ENCODE results near the gene CHAF1A. TPM values are rescaled to one million over a fixed set of nuclear protein-coding genes. Genes with fewer than 3 reads are reported as not detected.

CHAF1A gene
- total RNA-seq, 2 experiments from 2014 or later: 78.3 to 80.5 TPM

- H3K27me3 Mint-ChIP-seq: no peaks in the 10 kb centered on the region
- intact Hi-C loops (cut with micrococcal nuclease): no loop called here
- no peak for DNase-seq
- ChIA-PET CTCF (no interaction called here), POLR2A (interaction anchor here (0.7 to 3.0 kb wide), 3 partner anchors 8 to 43 kb away, joined by 3 to 17 read pairs (median 3); partner anchors contain the start of genes CHAF1A and UBXN6)
- TF ChIP-seq CTCF (IDR thresholded peaks at IDR 0.05): no peak
- H3K27ac Mint-ChIP-seq: no peak overlapping the region
- H3K36me3 Mint-ChIP-seq (ENCODE audit: low read depth): peaks cover 14% of the 10 kb centered on the region
- no peaks in the 10 kb centered on the region for H3K9me3 Mint-ChIP-seq
- peaks cover 3% of the 10 kb centered on the region for H3K4me1 Mint-ChIP-seq (ENCODE audit: low read depth)
- H3K4me3 Mint-ChIP-seq: no peak overlapping the region
- ATAC-seq: no peak
Measured at GRCh38 chr19:4444765-4445741, 42.6 kb downstream of the CHAF1A start.

- Mint-ChIP-seq H3K27ac (no peak overlapping the region), H3K27me3 (no peaks in the 10 kb centered on the region), H3K36me3 (ENCODE audit: low read depth) (peaks cover 11% of the 10 kb centered on the region), H3K9me3 (no peaks in the 10 kb centered on the region), H3K4me3 (no peak overlapping the region), H3K4me1 (ENCODE audit: low read depth) (peaks cover 3% of the 10 kb centered on the region)
- ATAC-seq (no peak), DNase-seq (no peak)
- CTCF ChIA-PET: interaction anchor here (0.8 kb wide), 1 partner anchor 46 kb away, joined by 3 read pairs; the partner anchor contains the start of gene SH3GL1
- TF ChIP-seq CTCF (IDR thresholded peaks at IDR 0.05): no peak
- POLR2A ChIA-PET: interaction anchor here (0.7 to 3.0 kb wide), 4 partner anchors 9 to 44 kb away, joined by 3 to 17 read pairs (median 4); partner anchors contain the start of genes CHAF1A and UBXN6
- intact Hi-C loops (cut with micrococcal nuclease): no loop called here
Measured at GRCh38 chr19:4445963-4446703, 43.7 kb downstream of the CHAF1A start.

DNA sequence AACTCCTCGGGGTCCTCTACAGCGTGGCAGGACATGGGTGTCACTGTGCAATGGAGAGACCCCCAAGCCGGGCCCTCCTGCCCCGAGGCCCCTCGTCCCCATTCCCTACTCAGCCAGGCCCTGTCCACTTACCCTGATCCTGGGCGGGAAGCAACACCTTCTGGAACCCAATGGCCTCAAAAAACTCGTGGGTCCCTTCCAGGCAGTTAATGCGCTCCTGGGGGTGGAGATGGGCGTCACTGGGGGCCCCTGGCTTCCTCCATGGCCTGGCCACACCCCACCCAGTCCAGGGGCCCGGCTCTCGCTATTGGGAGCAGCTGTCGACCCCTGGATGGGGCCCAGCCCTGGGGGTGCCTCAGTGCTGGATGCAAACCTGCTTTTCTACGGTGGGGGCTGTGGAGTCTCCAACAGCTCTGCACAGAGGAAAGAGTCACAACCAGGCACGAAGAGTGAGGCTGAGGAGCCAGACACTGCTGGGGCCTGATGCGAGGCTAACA, 44.3 kb downstream of the CHAF1A start:
- intact Hi-C loops (cut with micrococcal nuclease): no loop called here
- DNase-seq (no peak), ATAC-seq (no peak)
- no peaks in the 10 kb centered on the region for H3K27me3 Mint-ChIP-seq
- no peak for TF ChIP-seq CTCF (IDR thresholded peaks at IDR 0.05)
- CTCF ChIA-PET: no interaction called here
- H3K27ac Mint-ChIP-seq: no peak overlapping the region
- H3K9me3 Mint-ChIP-seq: no peaks in the 10 kb centered on the region
- peaks cover 11% of the 10 kb centered on the region for H3K36me3 Mint-ChIP-seq (ENCODE audit: low read depth)
- POLR2A ChIA-PET: interaction anchor here (0.8 to 3.0 kb wide), 3 partner anchors 9 to 17 kb away, joined by 3 to 17 read pairs (median 4); partner anchors contain the start of gene UBXN6
- no peak overlapping the region for H3K4me3 Mint-ChIP-seq
- H3K4me1 Mint-ChIP-seq (ENCODE audit: low read depth): peaks cover 3% of the 10 kb centered on the region

DNA sequence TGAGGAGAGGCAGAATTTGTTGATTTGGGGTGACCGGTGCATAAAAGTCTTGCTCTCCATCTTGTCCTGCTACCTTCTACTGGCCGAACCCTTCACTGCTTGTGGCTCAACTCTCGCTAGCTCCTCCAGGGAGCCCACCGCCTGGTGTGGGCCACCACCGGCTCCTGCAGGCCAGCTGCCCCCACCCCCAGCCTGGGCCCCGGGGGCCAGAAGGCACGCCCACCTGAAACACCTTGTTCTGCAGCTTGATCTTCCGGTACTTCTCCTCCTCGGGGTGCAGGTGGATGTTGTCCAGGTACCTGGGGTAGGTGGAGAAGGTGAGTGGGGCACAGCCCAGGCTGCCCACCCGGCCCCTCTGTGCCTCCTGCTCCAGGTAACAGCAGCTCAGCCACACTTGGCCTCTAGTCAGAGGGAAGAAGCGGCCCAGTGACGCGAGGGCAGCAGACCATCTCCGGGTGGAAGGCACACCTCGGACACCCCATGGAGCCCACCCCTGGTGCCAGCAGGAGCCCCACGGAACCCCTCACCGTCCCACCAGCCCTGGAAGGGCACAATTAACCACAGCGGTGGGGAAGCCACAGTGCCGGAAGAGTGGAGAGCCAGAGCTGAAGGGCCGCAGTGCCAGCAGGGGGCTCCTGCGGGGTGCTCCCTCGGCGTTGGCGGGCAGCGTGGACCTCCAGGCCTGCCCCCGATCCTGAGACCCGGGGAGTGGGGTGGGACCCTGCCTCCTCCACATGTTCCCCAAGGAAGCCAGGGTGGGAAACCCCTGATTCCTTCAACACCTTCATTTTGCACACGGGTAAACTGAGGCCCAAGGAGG, 45.1 kb downstream of the CHAF1A start:
- TF ChIP-seq CTCF (IDR thresholded peaks at IDR 0.05): no peak
- H3K4me1 Mint-ChIP-seq (ENCODE audit: low read depth): no peaks in the 10 kb centered on the region
- no peak for DNase-seq
- POLR2A ChIA-PET: interaction anchor here (0.8 to 3.0 kb wide), 4 partner anchors 8 to 38 kb away, joined by 3 to 17 read pairs (median 4); partner anchors contain the start of gene UBXN6
- CTCF ChIA-PET: no interaction called here
- no peaks in the 10 kb centered on the region for H3K9me3 Mint-ChIP-seq
- no peak for ATAC-seq
- H3K27ac Mint-ChIP-seq: no peak overlapping the region
- peaks cover 10% of the 10 kb centered on the region for H3K36me3 Mint-ChIP-seq (ENCODE audit: low read depth)
- H3K4me3 Mint-ChIP-seq: no peak overlapping the region
- no peaks in the 10 kb centered on the region for H3K27me3 Mint-ChIP-seq
- intact Hi-C loops (cut with micrococcal nuclease): no loop called here

Measured in activated CD8-positive, alpha-beta T cell treated with anti-CD3 and anti-CD28 coated beads for 36 hours (primary cell).